ENCODE results near the gene PTPRZ1. TPM values are rescaled to one million over a fixed set of nuclear protein-coding genes. Genes with fewer than 3 reads are reported as not detected.

The PTPRZ1 gene
- total and polyA plus RNA-seq, 4 donors = 138 to 736 (median 374) TPM

DNA sequence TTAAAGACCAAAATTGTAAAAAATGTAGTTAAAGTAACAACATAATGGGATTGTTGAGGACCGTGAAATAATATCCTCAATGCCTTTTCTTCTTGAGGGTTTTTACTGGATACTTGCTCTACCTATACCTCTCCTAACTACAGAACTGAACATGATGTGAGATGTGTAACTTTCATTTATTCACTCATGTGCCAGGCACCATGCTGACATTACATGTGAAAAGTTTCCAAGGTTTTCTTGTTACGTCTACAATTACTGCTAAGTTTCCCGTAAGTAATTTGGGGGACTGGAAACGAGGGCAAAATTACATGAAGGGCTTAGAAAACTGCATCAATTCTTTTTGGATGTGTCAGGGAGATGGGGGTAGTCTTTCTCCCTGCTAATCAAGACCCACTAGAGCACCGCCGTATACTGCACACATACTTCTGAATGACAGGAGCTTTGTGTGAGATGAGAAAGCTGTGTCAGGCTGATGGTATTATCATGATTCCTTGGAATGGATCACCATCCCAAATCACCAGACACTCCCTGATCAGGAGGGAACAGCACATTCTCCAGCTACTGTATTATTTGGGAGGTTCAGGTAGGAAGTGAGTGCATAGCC lies 41.8 kb downstream of the PTPRZ1 start:
- peak overlapping the region; percentile 72 for H3K27ac ChIP-seq (ENCODE audit: low read depth, low read length)
- no CpG with 5 or more reads among the region's 6 CpGs for WGBS (ENCODE audit: insufficient coverage)
- H3K4me1 ChIP-seq (ENCODE audit: control insufficient read depth, insufficient read depth, low read length) = peaks cover 15% of the 10 kb centered on the region
- DNase-seq (ENCODE audit: low read depth in 4 of 6, low spot score in 6 of 6) = peak in 5 of 6 donors; percentile 13 to 75 (median 28)
- no peaks in the 10 kb centered on the region for H3K36me3 ChIP-seq (ENCODE audit: control insufficient read depth, insufficient read depth, low read length)
- H3K9me3 ChIP-seq (ENCODE audit: control insufficient read depth, insufficient read depth, low read length) = no peaks in the 10 kb centered on the region
- no peak overlapping the region for H3K4me3 ChIP-seq (ENCODE audit: low read depth, low read length)
- H3K27me3 ChIP-seq (ENCODE audit: control insufficient read depth, insufficient read depth, low read length) = no peaks in the 10 kb centered on the region

DNA sequence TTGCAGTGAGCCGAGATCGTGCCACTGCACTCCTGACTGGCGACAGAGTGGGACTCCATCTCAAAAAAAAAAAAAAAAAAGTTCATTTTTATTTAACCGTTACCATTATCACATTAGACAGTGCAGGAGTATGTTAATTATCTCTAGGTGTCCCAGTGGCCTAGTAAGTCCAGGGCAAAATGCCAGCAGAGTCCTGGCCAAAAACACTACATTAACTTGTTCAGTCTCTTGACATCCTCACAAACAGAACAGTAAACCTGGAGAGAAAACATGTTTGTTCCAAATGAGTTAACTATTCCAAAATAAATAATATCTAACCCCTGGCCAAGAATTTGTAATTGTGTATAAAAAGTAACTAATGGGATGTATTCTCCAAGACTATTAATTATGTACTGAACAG lies 43.2 kb downstream of the PTPRZ1 start:
- Histone ChIP-seq H3K27ac (ENCODE audit: low read depth, low read length) (peak overlapping the region; percentile 53), H3K27me3 (ENCODE audit: control insufficient read depth, insufficient read depth, low read length) (no peaks in the 10 kb centered on the region), H3K9me3 (ENCODE audit: control insufficient read depth, insufficient read depth, low read length) (no peaks in the 10 kb centered on the region), H3K4me3 (ENCODE audit: low read depth, low read length) (no peak overlapping the region), H3K36me3 (ENCODE audit: control insufficient read depth, insufficient read depth, low read length) (no peaks in the 10 kb centered on the region), H3K4me1 (ENCODE audit: control insufficient read depth, insufficient read depth, low read length) (peaks cover 13% of the 10 kb centered on the region)
- peak; percentile 39 to 90 (median 66) for DNase-seq (ENCODE audit: low read depth in 4 of 6, low spot score in 6 of 6)
- WGBS (ENCODE audit: insufficient coverage) = 66% methylated on average over 3 of the region's 4 CpGs

DNA sequence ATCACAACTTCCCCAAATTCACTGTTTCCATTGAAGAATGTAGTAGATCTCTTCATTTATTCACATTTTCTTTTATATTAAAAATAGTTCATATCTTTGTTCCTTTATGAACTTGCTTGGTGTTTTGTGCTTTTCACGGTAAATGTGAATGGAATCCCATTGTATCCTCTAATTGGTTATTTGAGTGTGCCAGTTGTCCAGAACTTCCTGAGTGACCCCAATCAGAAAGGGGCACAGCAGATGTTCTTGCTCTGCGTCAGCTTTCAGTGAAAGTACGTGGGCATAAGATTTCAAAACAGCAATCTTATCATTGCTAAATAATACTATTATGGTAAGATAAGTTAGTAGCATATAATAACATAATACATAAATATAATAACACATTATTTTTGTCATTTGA lies 47.0 kb downstream of the PTPRZ1 start:
- WGBS (ENCODE audit: insufficient coverage) = 50% methylated on average over 1 of the region's 3 CpGs
- DNase-seq (ENCODE audit: low read depth in 4 of 6, low spot score in 6 of 6) = no peak
- Histone ChIP-seq H3K9me3 (ENCODE audit: control insufficient read depth, insufficient read depth, low read length) (no peaks in the 10 kb centered on the region), H3K27me3 (ENCODE audit: control insufficient read depth, insufficient read depth, low read length) (no peaks in the 10 kb centered on the region), H3K27ac (ENCODE audit: low read depth, low read length) (no peak overlapping the region), H3K36me3 (ENCODE audit: control insufficient read depth, insufficient read depth, low read length) (no peaks in the 10 kb centered on the region), H3K4me3 (ENCODE audit: low read depth, low read length) (no peak overlapping the region), H3K4me1 (ENCODE audit: control insufficient read depth, insufficient read depth, low read length) (peaks cover 5% of the 10 kb centered on the region)

DNA sequence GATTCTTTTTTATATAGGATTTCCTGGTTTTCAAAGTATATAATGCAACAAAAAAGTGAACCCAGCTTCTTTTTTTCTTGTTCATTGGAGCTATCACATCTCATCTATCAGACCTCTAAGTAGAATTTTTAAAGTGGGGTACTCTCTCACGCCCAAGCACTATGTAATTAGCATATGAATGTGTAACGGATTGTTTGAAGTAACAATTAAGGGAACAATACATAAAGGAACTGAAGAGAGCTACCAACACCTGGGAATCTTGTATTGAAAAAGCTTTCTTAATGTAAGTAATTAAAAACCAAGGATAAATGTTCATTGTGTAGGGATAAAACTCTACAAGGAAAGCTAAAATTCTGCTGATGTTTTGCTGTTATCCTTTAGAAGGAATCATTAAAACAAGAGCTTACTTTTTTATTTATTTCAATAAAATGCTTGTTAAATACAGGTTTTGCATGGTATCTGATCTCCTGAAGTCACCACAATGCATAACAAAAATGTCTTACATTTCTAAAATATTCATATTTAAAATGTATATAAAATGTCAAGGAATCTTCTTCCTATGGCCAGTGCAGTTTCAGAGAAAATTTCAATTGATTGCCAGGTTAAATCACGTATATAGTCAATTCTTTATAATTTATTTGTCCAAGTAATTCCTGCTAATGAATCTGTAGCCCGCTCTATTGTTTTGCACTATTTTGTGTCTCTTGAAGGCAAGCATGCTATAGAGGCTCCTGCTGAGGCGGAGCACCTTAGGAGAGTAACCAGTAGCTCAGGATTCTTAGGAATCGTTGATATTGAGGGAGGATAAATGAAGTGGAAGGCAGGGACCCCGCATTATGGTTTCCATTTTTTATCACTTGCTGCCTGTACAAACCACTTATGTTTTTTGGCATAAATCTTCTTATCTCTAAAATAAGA lies 51.6 kb downstream of the PTPRZ1 start:
- DNase-seq (ENCODE audit: low read depth in 4 of 6, low spot score in 6 of 6) = peak in 1 of 6 donors; percentile 50
- Histone ChIP-seq H3K4me1 (ENCODE audit: control insufficient read depth, insufficient read depth, low read length) (no peaks in the 10 kb centered on the region), H3K4me3 (ENCODE audit: low read depth, low read length) (no peak overlapping the region), H3K9me3 (ENCODE audit: control insufficient read depth, insufficient read depth, low read length) (no peaks in the 10 kb centered on the region), H3K36me3 (ENCODE audit: control insufficient read depth, insufficient read depth, low read length) (no peaks in the 10 kb centered on the region), H3K27me3 (ENCODE audit: control insufficient read depth, insufficient read depth, low read length) (no peaks in the 10 kb centered on the region), H3K27ac (ENCODE audit: low read depth, low read length) (no peak overlapping the region)
- WGBS (ENCODE audit: insufficient coverage) = 73% methylated on average over 2 of the region's 7 CpGs

DNA sequence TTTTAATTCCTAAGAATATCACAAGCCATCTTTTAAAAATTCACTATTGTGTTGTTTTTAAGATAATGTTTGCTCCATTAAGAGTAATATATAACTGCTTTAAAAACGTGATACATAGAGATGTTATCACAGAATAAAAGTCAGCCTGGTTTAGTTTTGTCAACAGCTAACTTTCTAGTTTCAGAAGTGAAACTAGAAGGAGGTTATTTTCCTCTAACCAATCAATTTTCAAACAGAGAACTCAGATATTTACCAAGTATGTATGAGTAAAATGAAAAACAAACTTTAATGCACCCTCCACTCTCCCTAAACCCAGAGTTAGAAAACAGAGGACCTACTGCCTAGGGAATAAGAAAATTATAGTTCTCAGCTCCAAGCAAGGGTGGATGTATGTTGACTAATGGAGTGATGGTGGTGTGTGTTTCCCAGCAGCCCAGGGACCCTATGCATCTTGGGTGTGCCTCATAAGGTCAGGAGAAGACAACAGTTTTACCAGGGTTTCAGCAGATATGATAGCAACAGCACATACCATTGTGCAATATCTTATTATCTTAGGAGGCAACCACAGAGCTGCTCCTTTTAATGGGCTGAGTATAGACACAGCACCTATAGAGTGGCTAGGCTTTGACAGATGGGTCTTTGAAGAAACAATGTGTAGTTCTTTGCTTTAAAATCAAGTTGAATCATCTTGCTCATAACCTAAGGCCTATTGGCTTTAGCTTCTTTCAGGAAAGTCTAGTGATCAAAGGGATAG lies 58.4 kb downstream of the PTPRZ1 start:
- Histone ChIP-seq H3K4me1 (ENCODE audit: control insufficient read depth, insufficient read depth, low read length) (peaks cover 3% of the 10 kb centered on the region), H3K9me3 (ENCODE audit: control insufficient read depth, insufficient read depth, low read length) (no peaks in the 10 kb centered on the region), H3K27me3 (ENCODE audit: control insufficient read depth, insufficient read depth, low read length) (no peaks in the 10 kb centered on the region), H3K4me3 (ENCODE audit: low read depth, low read length) (no peak overlapping the region), H3K36me3 (ENCODE audit: control insufficient read depth, insufficient read depth, low read length) (peaks cover 5% of the 10 kb centered on the region), H3K27ac (ENCODE audit: low read depth, low read length) (no peak overlapping the region)
- WGBS (ENCODE audit: insufficient coverage) = no CpG with 5 or more reads among the region's 1 CpG
- DNase-seq (ENCODE audit: low read depth in 4 of 6, low spot score in 6 of 6) = no peak

DNA sequence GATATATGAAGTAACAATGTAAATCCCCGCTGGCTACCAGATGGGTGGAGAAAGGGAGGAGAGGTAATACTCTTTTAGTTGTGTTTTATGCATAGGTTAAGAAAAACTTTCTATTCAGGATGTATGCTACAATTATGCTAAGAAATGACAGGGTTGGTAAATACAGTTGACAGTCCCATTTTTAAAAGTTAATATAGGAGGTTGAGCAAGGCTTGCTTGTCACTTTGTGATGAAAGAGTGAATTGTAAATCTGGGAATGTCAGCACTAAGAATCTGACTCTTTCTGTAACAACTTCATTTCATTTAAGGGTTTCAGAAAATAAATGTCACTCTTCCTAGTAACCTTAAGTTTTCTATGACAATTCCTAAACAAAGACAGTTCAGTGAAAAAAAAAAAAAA lies 59.8 kb downstream of the PTPRZ1 start:
- Histone ChIP-seq H3K36me3 (ENCODE audit: control insufficient read depth, insufficient read depth, low read length) (peaks cover 5% of the 10 kb centered on the region), H3K4me1 (ENCODE audit: control insufficient read depth, insufficient read depth, low read length) (peaks cover 7% of the 10 kb centered on the region), H3K9me3 (ENCODE audit: control insufficient read depth, insufficient read depth, low read length) (no peaks in the 10 kb centered on the region), H3K27me3 (ENCODE audit: control insufficient read depth, insufficient read depth, low read length) (no peaks in the 10 kb centered on the region), H3K4me3 (ENCODE audit: low read depth, low read length) (no peak overlapping the region), H3K27ac (ENCODE audit: low read depth, low read length) (no peak overlapping the region)
- DNase-seq (ENCODE audit: low read depth in 4 of 6, low spot score in 6 of 6) = no peak
- no CpG with 5 or more reads among the region's 1 CpG for WGBS (ENCODE audit: insufficient coverage)

DNA sequence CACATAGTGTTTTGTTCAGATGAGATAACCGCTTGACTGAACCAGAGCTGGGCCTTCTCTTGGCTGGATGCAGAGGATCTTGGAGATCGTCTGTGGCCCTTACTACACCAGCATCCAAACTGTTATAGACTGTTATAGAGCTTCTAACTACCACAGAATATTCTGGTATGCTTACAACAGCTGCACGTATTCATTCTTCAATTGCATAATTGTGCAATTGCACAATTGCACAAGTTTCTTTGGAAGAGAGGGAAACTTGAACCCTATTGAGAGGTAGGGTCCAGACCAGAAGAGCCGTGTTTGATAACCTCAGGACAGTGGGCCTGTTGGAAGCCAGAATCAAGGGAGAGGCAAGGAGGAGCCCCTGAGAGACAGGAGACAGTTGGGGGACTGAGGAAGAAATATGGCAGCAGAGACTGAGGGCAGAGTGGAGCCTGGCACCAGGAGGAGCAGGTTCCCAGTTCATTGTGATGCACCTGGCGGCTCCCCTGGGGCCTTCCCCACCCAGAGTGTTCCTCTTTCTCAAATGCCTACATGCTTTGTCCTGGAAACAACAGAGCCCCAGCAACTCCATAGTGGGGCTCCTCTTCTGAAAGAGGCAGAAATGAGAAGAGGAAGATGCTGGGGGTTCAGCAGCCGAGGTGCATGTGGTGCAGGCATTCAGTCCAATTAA lies 64.1 kb downstream of the PTPRZ1 start:
- no peaks in the 10 kb centered on the region for H3K9me3 ChIP-seq (ENCODE audit: control insufficient read depth, insufficient read depth, low read length)
- DNase-seq (ENCODE audit: low read depth in 4 of 6, low spot score in 6 of 6) = no peak
- WGBS (ENCODE audit: insufficient coverage) = 80% methylated on average over 3 of the region's 6 CpGs
- peaks cover 5% of the 10 kb centered on the region for H3K36me3 ChIP-seq (ENCODE audit: control insufficient read depth, insufficient read depth, low read length)
- no peak overlapping the region for H3K4me3 ChIP-seq (ENCODE audit: low read depth, low read length)
- no peaks in the 10 kb centered on the region for H3K27me3 ChIP-seq (ENCODE audit: control insufficient read depth, insufficient read depth, low read length)
- H3K4me1 ChIP-seq (ENCODE audit: control insufficient read depth, insufficient read depth, low read length) = peaks cover 7% of the 10 kb centered on the region
- no peak overlapping the region for H3K27ac ChIP-seq (ENCODE audit: low read depth, low read length)

DNA sequence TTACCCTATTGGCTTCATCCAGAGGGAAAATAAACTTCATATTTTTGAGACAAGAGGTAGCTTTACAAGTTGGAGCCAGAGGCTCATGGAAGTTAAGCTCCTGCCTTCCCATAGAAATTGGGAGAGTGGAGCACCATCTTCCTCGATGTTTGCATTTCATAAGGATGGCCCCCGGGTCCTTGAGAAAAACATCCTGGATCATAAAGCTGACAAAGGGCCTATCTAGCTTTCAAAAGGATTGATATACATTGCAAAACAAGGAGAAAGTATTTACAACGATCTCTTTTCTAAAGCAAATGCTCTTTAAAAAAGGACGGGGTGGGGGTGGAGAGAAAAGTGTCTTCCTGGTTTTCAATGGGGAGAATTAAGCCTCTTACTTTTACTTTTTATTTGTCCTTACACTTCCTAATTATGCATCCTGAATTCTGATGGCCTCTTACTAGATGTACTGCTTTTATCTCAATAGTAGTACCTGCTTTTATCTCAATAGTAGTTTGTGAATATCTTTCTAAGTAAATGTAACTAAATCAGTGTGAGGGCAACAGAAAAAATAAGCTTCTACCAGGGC lies 65.6 kb downstream of the PTPRZ1 start:
- Histone ChIP-seq H3K27me3 (ENCODE audit: control insufficient read depth, insufficient read depth, low read length) (no peaks in the 10 kb centered on the region), H3K36me3 (ENCODE audit: control insufficient read depth, insufficient read depth, low read length) (peaks cover 5% of the 10 kb centered on the region), H3K27ac (ENCODE audit: low read depth, low read length) (no peak overlapping the region), H3K4me3 (ENCODE audit: low read depth, low read length) (no peak overlapping the region), H3K4me1 (ENCODE audit: control insufficient read depth, insufficient read depth, low read length) (peaks cover 7% of the 10 kb centered on the region), H3K9me3 (ENCODE audit: control insufficient read depth, insufficient read depth, low read length) (no peaks in the 10 kb centered on the region)
- DNase-seq (ENCODE audit: low read depth in 4 of 6, low spot score in 6 of 6) = no peak
- WGBS (ENCODE audit: insufficient coverage) = no CpG with 5 or more reads among the region's 4 CpGs

DNA sequence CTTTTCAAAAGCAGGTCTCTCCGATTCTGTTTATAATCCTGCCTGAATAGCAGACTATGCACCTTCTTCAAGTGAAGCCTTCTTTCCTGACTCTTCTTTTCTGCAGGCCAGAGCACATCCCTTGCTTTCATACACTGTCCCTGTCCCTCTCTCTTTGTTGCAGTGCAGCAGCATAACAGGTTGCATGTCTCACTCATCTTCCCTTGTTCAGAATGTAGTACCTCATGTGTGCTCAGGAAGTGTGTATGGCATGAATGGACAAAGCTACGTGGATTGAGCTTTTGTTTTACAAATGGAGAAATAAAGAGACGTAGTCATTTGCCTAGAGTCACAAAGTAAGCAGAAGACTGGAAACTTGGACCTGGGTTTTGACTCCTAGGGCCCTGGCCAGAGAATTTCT lies 68.0 kb downstream of the PTPRZ1 start:
- 36% methylated on average over 3 of the region's 3 CpGs for WGBS (ENCODE audit: insufficient coverage)
- no peak for DNase-seq (ENCODE audit: low read depth in 4 of 6, low spot score in 6 of 6)

More for the DNA sequence above, 68.0 kb downstream of the PTPRZ1 start:
- Histone ChIP-seq H3K27ac (ENCODE audit: low read depth, low read length) (no peak overlapping the region), H3K36me3 (ENCODE audit: control insufficient read depth, insufficient read depth, low read length) (no peaks in the 10 kb centered on the region), H3K9me3 (ENCODE audit: control insufficient read depth, insufficient read depth, low read length) (no peaks in the 10 kb centered on the region), H3K4me1 (ENCODE audit: control insufficient read depth, insufficient read depth, low read length) (peaks cover 4% of the 10 kb centered on the region), H3K27me3 (ENCODE audit: control insufficient read depth, insufficient read depth, low read length) (no peaks in the 10 kb centered on the region), H3K4me3 (ENCODE audit: low read depth, low read length) (no peak overlapping the region)

Measured in spinal cord (tissue), 10 donors.